ENCODE measurements around the gene KLHL18. TPM values are rescaled to one million over a fixed set of nuclear protein-coding genes. Genes with fewer than 3 reads are reported as not detected.

KLHL18 gene
- total RNA-seq, 1 donor from 2014 or later: 32.4 TPM

DNA sequence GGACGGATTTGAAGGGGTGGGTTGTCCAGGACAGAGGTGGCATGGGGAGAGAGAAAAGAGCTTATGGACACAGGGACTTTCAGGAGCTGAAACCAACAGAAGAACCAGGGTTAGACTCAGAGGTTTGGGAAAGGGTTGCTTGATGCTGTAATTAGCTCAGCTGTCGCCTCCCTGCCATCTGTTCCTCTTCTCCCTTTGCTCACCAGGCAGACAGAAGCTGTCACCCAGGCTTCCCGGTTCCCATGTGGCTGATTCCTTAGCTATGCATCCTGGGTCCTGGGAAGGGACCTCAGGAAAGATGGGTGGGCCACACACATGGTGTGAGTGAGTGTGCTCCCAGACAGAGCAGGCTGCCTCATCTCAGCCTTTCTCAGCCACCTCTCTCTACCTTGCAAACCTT, 112.1 kb downstream of the KLHL18 start:
- DNase-seq (ENCODE audit: low spot score): no peak

Other genes starting within 250 kb of the KLHL18 start
- gene SETD2, start 118.8 kb upstream of the KLHL18 start, total RNA-seq: 47.0 TPM
- gene KIF9, start 145 bp upstream of the KLHL18 start, total RNA-seq: 12.0 TPM
- gene PTPN23, start 98.1 kb downstream of the KLHL18 start, total RNA-seq: 58.2 TPM
- 137 TPM for gene SCAP, start 193.0 kb downstream of the KLHL18 start, total RNA-seq
- 23.8 TPM for gene ELP6, start 230.8 kb downstream of the KLHL18 start, total RNA-seq